SK-N-SH treated with all-trans-retinoic acid at 6 μM for 48 hours (cell line): ENCODE results near the gene GRN.
"Not testable (repeated sequence)": the region's sequence is repeated elsewhere in the genome, so short reads cannot be mapped to it uniquely, and the experiment has no call there.

Experiments used
- ATAC-seq: fragments of 200-7000 bp; cut with Tn5 transposase; 3 replicates; pipeline ENCODE4 v1.9.1; 2020; ENCODE audit warnings: mild to moderate bottlenecking, moderate library complexity
- BACH2 ChIP-seq: fragments of 250-450 bp; sonication (Bioruptor Pico); IDR thresholded peaks from 2 replicates; pipeline ENCODE4 v1.9.0; 2021; ENCODE audit warnings: mild to moderate bottlenecking, borderline replicate concordance
- CSDC2 ChIP-seq: fragments of 250-450 bp; sonication (Bioruptor Pico); IDR thresholded peaks from 2 replicates; pipeline ENCODE4 v1.5.0; 2020; ENCODE audit warnings: mild to moderate bottlenecking, moderate library complexity
- ESRRG ChIP-seq: fragments of 250-450 bp; sonication (Bioruptor Pico); IDR thresholded peaks from 2 replicates; pipeline ENCODE4 v1.6.1; 2021; ENCODE audit warnings: mild to moderate bottlenecking
- GLIS3 ChIP-seq: fragments of 250-450 bp; sonication (Bioruptor Pico); IDR thresholded peaks from 2 replicates; pipeline ENCODE4 v1.5.0; 2020; ENCODE audit warnings: mild to moderate bottlenecking, moderate library complexity
- ISL1 ChIP-seq: fragments of 250-450 bp; sonication (Bioruptor Pico); IDR thresholded peaks from 2 replicates; pipeline ENCODE4 v2.1.2; 2022; ENCODE audit warnings: mild to moderate bottlenecking, moderate library complexity
- OSR1 ChIP-seq: fragments of 250-450 bp; sonication (Bioruptor Pico); IDR thresholded peaks from 2 replicates; pipeline ENCODE4 v1.8.0; 2022; ENCODE audit warnings: moderate library complexity, mild to moderate bottlenecking, inconsistent platforms
- PPARA ChIP-seq: fragments of 250-450 bp; sonication (Bioruptor Pico); IDR thresholded peaks from 2 replicates; pipeline ENCODE4 v1.5.0; 2020; ENCODE audit warnings: mild to moderate bottlenecking, borderline replicate concordance
- RARB ChIP-seq: fragments of 250-450 bp; sonication (Bioruptor Pico); IDR thresholded peaks from 2 replicates; pipeline ENCODE4 v1.8.0; 2021; ENCODE audit warnings: mild to moderate bottlenecking, moderate library complexity
- SNAI2 ChIP-seq: fragments of 250-450 bp; sonication (Bioruptor Pico); IDR thresholded peaks from 2 replicates; pipeline ENCODE4 v1.5.0; 2020; ENCODE audit warnings: mild to moderate bottlenecking, moderate library complexity
- TCF4 ChIP-seq: fragments of 250-450 bp; sonication (Bioruptor Pico); IDR thresholded peaks from 2 replicates; pipeline ENCODE4 v1.8.0; 2021; ENCODE audit warnings: mild to moderate bottlenecking, moderate library complexity, borderline replicate concordance
- TOX ChIP-seq: fragments of 250-450 bp; sonication (Bioruptor Pico); IDR thresholded peaks from 2 replicates; pipeline ENCODE4 v1.8.0; 2021; ENCODE audit warnings: mild to moderate bottlenecking, moderate library complexity, borderline replicate concordance
- ZC3H10 ChIP-seq: fragments of 250-450 bp; sonication (Bioruptor Pico); IDR thresholded peaks from 2 replicates; pipeline ENCODE4 v1.5.1; 2021; ENCODE audit warnings: mild to moderate bottlenecking, moderate library complexity
- ZFP3 ChIP-seq: fragments of 250-450 bp; sonication (Bioruptor Pico); IDR thresholded peaks from 2 replicates; pipeline ENCODE4 v1.5.0; 2020; ENCODE audit warnings: mild to moderate bottlenecking, moderate library complexity
- ZFP30 ChIP-seq: fragments of 450-650 bp; formaldehyde crosslinking; IDR thresholded peaks from 2 replicates; pipeline ENCODE4 v1.5.0; 2022; ENCODE audit warnings: mild to moderate bottlenecking, moderate library complexity
- ZNF565 ChIP-seq: fragments of 450-650 bp; formaldehyde crosslinking; conservative IDR thresholded peaks from 2 replicates; pipeline ENCODE4 v1.5.0; 2020; ENCODE audit warnings: low read depth, mild to moderate bottlenecking, moderate library complexity
- ZNF8 ChIP-seq: fragments of 450-650 bp; formaldehyde crosslinking; IDR thresholded peaks from 2 replicates; pipeline ENCODE4 v1.5.0; 2020; ENCODE audit warnings: mild to moderate bottlenecking, moderate library complexity
- TF ChIP-seq, protein P1 (sequence below): fragments of 250-450 bp; sonication (Bioruptor Pico); IDR thresholded peaks from 2 replicates; pipeline ENCODE4 v1.5.0; 2020; ENCODE audit warnings: mild to moderate bottlenecking, moderate library complexity
- TF ChIP-seq, protein P2 (sequence below): fragments of 250-450 bp; sonication (Bioruptor Pico); IDR thresholded peaks from 2 replicates; pipeline ENCODE4 v1.5.1; 2020; ENCODE audit warnings: low read depth, mild to moderate bottlenecking, moderate library complexity
- TF ChIP-seq, protein P3 (sequence below): fragments of 250-450 bp; sonication (Bioruptor Pico); IDR thresholded peaks from 2 replicates; pipeline ENCODE4 v1.8.0; 2020; ENCODE audit warnings: mild to moderate bottlenecking, moderate library complexity, borderline replicate concordance
- TF ChIP-seq, protein P4 (sequence below): fragments of 250-450 bp; sonication (Bioruptor Pico); IDR thresholded peaks from 2 replicates; pipeline ENCODE4 v1.5.1; 2021; ENCODE audit warnings: mild to moderate bottlenecking, moderate library complexity

GRN gene

GRCh38 chr17:44343510-44344209, 1.4 kb upstream of the GRN start:
- TF ChIP-seq ZNF565 (CRISPR knock-in tag) (no peak), ZC3H10 (CRISPR knock-in tag) (no peak), BACH2 (CRISPR knock-in tag) (no peak), ISL1 (CRISPR knock-in tag) (no peak)
- TF ChIP-seq, protein P1, sequence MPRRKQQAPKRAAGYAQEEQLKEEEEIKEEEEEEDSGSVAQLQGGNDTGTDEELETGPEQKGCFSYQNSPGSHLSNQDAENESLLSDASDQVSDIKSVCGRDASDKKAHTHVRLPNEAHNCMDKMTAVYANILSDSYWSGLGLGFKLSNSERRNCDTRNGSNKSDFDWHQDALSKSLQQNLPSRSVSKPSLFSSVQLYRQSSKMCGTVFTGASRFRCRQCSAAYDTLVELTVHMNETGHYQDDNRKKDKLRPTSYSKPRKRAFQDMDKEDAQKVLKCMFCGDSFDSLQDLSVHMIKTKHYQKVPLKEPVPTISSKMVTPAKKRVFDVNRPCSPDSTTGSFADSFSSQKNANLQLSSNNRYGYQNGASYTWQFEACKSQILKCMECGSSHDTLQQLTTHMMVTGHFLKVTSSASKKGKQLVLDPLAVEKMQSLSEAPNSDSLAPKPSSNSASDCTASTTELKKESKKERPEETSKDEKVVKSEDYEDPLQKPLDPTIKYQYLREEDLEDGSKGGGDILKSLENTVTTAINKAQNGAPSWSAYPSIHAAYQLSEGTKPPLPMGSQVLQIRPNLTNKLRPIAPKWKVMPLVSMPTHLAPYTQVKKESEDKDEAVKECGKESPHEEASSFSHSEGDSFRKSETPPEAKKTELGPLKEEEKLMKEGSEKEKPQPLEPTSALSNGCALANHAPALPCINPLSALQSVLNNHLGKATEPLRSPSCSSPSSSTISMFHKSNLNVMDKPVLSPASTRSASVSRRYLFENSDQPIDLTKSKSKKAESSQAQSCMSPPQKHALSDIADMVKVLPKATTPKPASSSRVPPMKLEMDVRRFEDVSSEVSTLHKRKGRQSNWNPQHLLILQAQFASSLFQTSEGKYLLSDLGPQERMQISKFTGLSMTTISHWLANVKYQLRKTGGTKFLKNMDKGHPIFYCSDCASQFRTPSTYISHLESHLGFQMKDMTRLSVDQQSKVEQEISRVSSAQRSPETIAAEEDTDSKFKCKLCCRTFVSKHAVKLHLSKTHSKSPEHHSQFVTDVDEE: no peak
- TF ChIP-seq, all 23 proteins: peak for 0
- ATAC-seq: no peak

- peak; percentile 56 for ATAC-seq
- TF ChIP-seq, protein P2, sequence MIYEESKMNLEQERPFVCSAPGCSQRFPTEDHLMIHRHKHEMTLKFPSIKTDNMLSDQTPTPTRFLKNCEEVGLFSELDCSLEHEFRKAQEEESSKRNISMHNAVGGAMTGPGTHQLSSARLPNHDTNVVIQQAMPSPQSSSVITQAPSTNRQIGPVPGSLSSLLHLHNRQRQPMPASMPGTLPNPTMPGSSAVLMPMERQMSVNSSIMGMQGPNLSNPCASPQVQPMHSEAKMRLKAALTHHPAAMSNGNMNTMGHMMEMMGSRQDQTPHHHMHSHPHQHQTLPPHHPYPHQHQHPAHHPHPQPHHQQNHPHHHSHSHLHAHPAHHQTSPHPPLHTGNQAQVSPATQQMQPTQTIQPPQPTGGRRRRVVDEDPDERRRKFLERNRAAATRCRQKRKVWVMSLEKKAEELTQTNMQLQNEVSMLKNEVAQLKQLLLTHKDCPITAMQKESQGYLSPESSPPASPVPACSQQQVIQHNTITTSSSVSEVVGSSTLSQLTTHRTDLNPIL: no peak
- TF ChIP-seq, protein P3, sequence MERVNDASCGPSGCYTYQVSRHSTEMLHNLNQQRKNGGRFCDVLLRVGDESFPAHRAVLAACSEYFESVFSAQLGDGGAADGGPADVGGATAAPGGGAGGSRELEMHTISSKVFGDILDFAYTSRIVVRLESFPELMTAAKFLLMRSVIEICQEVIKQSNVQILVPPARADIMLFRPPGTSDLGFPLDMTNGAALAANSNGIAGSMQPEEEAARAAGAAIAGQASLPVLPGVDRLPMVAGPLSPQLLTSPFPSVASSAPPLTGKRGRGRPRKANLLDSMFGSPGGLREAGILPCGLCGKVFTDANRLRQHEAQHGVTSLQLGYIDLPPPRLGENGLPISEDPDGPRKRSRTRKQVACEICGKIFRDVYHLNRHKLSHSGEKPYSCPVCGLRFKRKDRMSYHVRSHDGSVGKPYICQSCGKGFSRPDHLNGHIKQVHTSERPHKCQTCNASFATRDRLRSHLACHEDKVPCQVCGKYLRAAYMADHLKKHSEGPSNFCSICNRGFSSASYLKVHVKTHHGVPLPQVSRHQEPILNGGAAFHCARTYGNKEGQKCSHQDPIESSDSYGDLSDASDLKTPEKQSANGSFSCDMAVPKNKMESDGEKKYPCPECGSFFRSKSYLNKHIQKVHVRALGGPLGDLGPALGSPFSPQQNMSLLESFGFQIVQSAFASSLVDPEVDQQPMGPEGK (CRISPR knock-in tag): no peak
- TF ChIP-seq ZFP30 (CRISPR knock-in tag) (no peak), ESRRG (no peak), CSDC2 (CRISPR knock-in tag) (no peak), ZFP3 (CRISPR knock-in tag) (no peak), TOX (CRISPR knock-in tag) (no peak), RARB (CRISPR knock-in tag) (no peak), OSR1 (CRISPR knock-in tag) (no peak)
- TF ChIP-seq, all 23 proteins: peak for 0
These were observed 438 bp downstream of the GRN start for GRCh38 chr17:44345454-44346026.

- TF ChIP-seq ISL1 (CRISPR knock-in tag) (no peak), PPARA (CRISPR knock-in tag) (no peak), BACH2 (CRISPR knock-in tag) (no peak), ESRRG (no peak), ZFP30 (CRISPR knock-in tag) (no peak), CSDC2 (CRISPR knock-in tag) (no peak)
- no peak for ATAC-seq
These were observed 1.2 kb downstream of the GRN start for GRCh38 chr17:44346064-44346844.

- ATAC-seq: not testable (repeated sequence)
These were observed 2.3 kb downstream of the GRN start for GRCh38 chr17:44347206-44348055.

GRCh38 chr17:44348234-44348987, 3.3 kb downstream of the GRN start:
- no peak for ATAC-seq
- TF ChIP-seq ZFP3 (CRISPR knock-in tag) (no peak), TCF4 (no peak), SNAI2 (CRISPR knock-in tag) (no peak), GLIS3 (CRISPR knock-in tag) (no peak), ZNF8 (CRISPR knock-in tag) (no peak), PPARA (CRISPR knock-in tag) (no peak), ZFP30 (CRISPR knock-in tag) (no peak), ISL1 (CRISPR knock-in tag) (no peak), RARB (CRISPR knock-in tag) (no peak)
- TF ChIP-seq, protein P4, sequence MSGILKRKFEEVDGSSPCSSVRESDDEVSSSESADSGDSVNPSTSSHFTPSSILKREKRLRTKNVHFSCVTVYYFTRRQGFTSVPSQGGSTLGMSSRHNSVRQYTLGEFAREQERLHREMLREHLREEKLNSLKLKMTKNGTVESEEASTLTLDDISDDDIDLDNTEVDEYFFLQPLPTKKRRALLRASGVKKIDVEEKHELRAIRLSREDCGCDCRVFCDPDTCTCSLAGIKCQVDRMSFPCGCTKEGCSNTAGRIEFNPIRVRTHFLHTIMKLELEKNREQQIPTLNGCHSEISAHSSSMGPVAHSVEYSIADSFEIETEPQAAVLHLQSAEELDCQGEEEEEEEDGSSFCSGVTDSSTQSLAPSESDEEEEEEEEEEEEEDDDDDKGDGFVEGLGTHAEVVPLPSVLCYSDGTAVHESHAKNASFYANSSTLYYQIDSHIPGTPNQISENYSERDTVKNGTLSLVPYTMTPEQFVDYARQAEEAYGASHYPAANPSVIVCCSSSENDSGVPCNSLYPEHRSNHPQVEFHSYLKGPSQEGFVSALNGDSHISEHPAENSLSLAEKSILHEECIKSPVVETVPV: no peak
- TF ChIP-seq, protein P1: no peak
